ENCODE results near the gene C10orf90.

DNA sequence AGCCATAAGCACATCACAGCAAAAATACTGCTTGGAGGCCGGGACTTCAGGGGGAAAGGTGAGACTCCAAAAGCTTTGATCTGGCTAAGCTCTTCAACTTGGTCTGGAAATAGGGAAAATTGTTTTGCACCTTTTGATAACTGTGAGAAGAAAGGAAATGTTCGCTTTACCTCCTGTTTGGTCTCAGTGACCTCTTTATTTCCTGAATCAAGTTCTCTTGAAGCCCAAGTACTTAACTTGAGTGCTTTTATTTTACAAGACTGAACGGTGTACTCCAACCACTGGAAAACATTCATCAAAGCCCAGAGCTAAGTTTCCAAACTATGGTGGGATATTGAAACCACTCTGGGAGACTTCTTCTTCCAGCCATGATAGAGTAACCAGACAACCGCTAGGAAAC lies 5.3 kb downstream of the C10orf90 start:
- TF ChIP-seq, protein P1, sequence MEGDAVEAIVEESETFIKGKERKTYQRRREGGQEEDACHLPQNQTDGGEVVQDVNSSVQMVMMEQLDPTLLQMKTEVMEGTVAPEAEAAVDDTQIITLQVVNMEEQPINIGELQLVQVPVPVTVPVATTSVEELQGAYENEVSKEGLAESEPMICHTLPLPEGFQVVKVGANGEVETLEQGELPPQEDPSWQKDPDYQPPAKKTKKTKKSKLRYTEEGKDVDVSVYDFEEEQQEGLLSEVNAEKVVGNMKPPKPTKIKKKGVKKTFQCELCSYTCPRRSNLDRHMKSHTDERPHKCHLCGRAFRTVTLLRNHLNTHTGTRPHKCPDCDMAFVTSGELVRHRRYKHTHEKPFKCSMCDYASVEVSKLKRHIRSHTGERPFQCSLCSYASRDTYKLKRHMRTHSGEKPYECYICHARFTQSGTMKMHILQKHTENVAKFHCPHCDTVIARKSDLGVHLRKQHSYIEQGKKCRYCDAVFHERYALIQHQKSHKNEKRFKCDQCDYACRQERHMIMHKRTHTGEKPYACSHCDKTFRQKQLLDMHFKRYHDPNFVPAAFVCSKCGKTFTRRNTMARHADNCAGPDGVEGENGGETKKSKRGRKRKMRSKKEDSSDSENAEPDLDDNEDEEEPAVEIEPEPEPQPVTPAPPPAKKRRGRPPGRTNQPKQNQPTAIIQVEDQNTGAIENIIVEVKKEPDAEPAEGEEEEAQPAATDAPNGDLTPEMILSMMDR (conservative IDR thresholded peaks at IDR 0.05): no peak
- TF ChIP-seq EZH2 (IDR thresholded peaks at IDR 0.05; ENCODE audit: low read depth): no peak

All from PC-9 (cell line).